ENCODE results near the gene PUM1. TPM values are rescaled to one million over a fixed set of nuclear protein-coding genes. Genes with fewer than 3 reads are reported as not detected.

PUM1 gene
- total and polyA plus RNA-seq, 2 of the 4 experiments (the other 2 are of a cell fraction): 75.4 to 137 TPM

DNA sequence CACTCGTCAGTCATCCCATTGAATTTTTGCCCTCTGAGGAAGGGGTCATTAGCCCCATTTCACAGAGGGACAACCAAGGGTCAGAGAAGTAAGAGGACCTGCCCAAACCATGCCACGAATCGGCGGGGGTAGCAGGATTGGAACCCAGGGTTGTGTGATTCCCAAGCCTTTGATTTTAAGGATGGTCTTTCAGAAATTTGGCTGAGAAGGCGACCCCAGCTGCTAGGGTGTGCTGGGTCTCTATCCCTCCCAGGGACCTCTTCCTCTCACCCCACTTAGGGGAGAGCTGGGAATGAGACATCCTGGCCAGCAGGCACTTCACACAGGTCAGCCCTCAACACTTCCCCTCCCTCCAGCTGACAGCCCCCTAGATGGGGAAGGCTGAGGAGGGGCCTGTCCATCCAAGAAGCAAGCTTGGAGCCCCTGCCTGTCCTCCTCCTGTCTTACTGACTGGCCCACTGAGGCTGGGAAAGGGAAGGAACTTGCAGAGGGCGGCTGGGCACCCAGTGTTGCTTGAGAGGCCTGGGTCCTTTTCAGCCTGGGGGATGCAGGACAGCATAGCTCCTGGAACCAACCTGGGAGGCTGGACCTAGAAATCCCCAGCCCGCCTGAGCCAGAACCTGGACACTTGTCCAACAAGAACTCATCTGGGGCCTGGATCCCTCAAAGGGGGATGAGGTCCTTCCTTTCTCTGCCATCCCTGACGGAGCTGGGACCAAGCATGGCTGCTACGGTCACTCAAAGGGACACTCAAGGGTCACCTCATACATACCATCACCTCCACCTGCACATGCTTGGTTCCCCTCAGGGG is 158.7 kb downstream of the PUM1 start:
- no peak overlapping the region for H3K18ac ChIP-seq (ENCODE audit: low read depth, low read length)
- H3K79me1 ChIP-seq (ENCODE audit: low read depth in 1 of 2, low read length in 2 of 2): peaks cover 43 to 65% of the 10 kb centered on the region in 2 experiments
- H2BK15ac ChIP-seq (ENCODE audit: low read depth, low read length): no peak overlapping the region
- intact Hi-C loops (cut with micrococcal nuclease): no loop called here
- peak overlapping the region; percentile 45 for H2AK9ac ChIP-seq (replicated peaks; ENCODE audit: low read depth, low read length, poor library complexity)
- H4K5ac ChIP-seq (ENCODE audit: low read depth, low read length): no peak overlapping the region
- H3K23ac ChIP-seq (ENCODE audit: low read depth, low read length): peak overlapping the region; percentile 58; the same call in 1 of the 2 replicates
- no peak overlapping the region for H3K27ac ChIP-seq (ENCODE audit: insufficient read depth, low read length)
- H2AFZ ChIP-seq (replicated peaks; ENCODE audit: low read length, poor library complexity): peak overlapping the region; percentile 3
- no peak for ATAC-seq (ENCODE audit: low read depth)
- no peaks in the 10 kb centered on the region for H3K36me3 ChIP-seq (ENCODE audit: control insufficient read depth, insufficient read depth, low read length)
- H4K8ac ChIP-seq (ENCODE audit: low read depth in 2 of 2, low read length in 2 of 2): no peak overlapping the region
- peaks cover 56% of the 10 kb centered on the region for H4K20me1 ChIP-seq (ENCODE audit: insufficient read depth, low read length)
- no peak for DNase-seq
- no peak overlapping the region; the same call in 1 of the 2 replicates for H3K56ac ChIP-seq (ENCODE audit: extremely low read depth, insufficient read depth, low read length)
- H4K91ac ChIP-seq (ENCODE audit: insufficient read depth, low read depth, low read length): no peak overlapping the region
- TF ChIP-seq SMC3 (IDR thresholded peaks at IDR 0.05; ENCODE audit: low read depth, low read length) (no peak), RFX5 (IDR thresholded peaks at IDR 0.05; ENCODE audit: low read depth, low read length) (no peak), CHD1 (IDR thresholded peaks at IDR 0.05; ENCODE audit: low read depth, low read length) (no peak), CEBPB (IDR thresholded peaks at IDR 0.05; ENCODE audit: low read depth, low read length) (no peak), MAFK (IDR thresholded peaks at IDR 0.05; ENCODE audit: low read depth, low read length) (no peak), RAD21 (IDR thresholded peaks at IDR 0.05; ENCODE audit: low read length) (no peak), MXI1 (IDR thresholded peaks at IDR 0.05; ENCODE audit: borderline replicate concordance, low read depth, low read length) (no peak)
- TF ChIP-seq, protein P1, sequence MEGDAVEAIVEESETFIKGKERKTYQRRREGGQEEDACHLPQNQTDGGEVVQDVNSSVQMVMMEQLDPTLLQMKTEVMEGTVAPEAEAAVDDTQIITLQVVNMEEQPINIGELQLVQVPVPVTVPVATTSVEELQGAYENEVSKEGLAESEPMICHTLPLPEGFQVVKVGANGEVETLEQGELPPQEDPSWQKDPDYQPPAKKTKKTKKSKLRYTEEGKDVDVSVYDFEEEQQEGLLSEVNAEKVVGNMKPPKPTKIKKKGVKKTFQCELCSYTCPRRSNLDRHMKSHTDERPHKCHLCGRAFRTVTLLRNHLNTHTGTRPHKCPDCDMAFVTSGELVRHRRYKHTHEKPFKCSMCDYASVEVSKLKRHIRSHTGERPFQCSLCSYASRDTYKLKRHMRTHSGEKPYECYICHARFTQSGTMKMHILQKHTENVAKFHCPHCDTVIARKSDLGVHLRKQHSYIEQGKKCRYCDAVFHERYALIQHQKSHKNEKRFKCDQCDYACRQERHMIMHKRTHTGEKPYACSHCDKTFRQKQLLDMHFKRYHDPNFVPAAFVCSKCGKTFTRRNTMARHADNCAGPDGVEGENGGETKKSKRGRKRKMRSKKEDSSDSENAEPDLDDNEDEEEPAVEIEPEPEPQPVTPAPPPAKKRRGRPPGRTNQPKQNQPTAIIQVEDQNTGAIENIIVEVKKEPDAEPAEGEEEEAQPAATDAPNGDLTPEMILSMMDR (conservative IDR thresholded peaks at IDR 0.05; ENCODE audit: low read depth, low read length): no peak
- TF ChIP-seq, protein P2, sequence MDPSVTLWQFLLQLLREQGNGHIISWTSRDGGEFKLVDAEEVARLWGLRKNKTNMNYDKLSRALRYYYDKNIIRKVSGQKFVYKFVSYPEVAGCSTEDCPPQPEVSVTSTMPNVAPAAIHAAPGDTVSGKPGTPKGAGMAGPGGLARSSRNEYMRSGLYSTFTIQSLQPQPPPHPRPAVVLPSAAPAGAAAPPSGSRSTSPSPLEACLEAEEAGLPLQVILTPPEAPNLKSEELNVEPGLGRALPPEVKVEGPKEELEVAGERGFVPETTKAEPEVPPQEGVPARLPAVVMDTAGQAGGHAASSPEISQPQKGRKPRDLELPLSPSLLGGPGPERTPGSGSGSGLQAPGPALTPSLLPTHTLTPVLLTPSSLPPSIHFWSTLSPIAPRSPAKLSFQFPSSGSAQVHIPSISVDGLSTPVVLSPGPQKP (IDR thresholded peaks at IDR 0.05; ENCODE audit: borderline replicate concordance, low read depth, low read length): no peak
- H2AK5ac ChIP-seq (ENCODE audit: low read depth, low read length): peak overlapping the region; percentile 80; the same call in 1 of the 2 replicates
- no TSS peak for BruUV-seq (replicated peaks)
- H3K4me1 ChIP-seq (ENCODE audit: control insufficient read depth, insufficient read depth, low read length): peaks cover 40% of the 10 kb centered on the region
- no peaks in the 10 kb centered on the region for H3K9me3 ChIP-seq (ENCODE audit: control insufficient read depth, insufficient read depth, low read length)
- no peaks in the 10 kb centered on the region for H3K27me3 ChIP-seq (ENCODE audit: control insufficient read depth, insufficient read depth, low read length)
- peak overlapping the region; percentile 81; the same call in 1 of the 2 replicates for H3K9ac ChIP-seq (ENCODE audit: low read depth, low read length)
- no peak overlapping the region for H2BK5ac ChIP-seq (ENCODE audit: low read depth, low read length, poor library complexity, severe bottlenecking)
- in situ Hi-C loops (cut with MboI; ENCODE audit: low sequenced_read_pairs): no loop called here
- peak overlapping the region; percentile 79 for H3K14ac ChIP-seq (replicated peaks; ENCODE audit: low read depth, low read length)
- dilution Hi-C loops (cut with HindIII; ENCODE audit: low sequenced_read_pairs, unreplicated experiment): loop anchor here (25.0 kb wide), 1 partner anchor 95 kb away; no protein-coding TSS in a partner anchor
- ChIA-PET CTCF (interaction anchor here (2.3 kb wide), 1 partner anchor 106 kb away, joined by 14 read pairs; no protein-coding TSS in a partner anchor), POLR2A (ENCODE audit: unreplicated experiment) (interaction anchor here (0.6 kb wide), 1 partner anchor 97 kb away, joined by 3 read pairs; no protein-coding TSS in a partner anchor)
- peak overlapping the region; percentile 98 for H3K4me2 ChIP-seq (ENCODE audit: low read depth, low read length)
- H2BK20ac ChIP-seq (ENCODE audit: low read depth, low read length): no peak overlapping the region; the same call in 1 of the 2 replicates
- H3K4ac ChIP-seq (ENCODE audit: low read depth, low read length): peak overlapping the region; percentile 82
- 100% methylated on average over 2 of the region's 9 CpGs; no CpG with 5 or more reads in 1 of the 2 experiments for WGBS, 2 experiments (ENCODE audit: extremely low coverage in 2 of 2, insufficient read length in 1 of 2)
- peaks cover 22% of the 10 kb centered on the region; the same call in 1 of the 2 replicates for H3K9me1 ChIP-seq (ENCODE audit: insufficient read depth, low read length)
- H3K4me3 ChIP-seq (ENCODE audit: insufficient read depth, low read depth, low read length): peak overlapping the region; percentile 85
- H2BK120ac ChIP-seq (ENCODE audit: low read depth, low read length): no peak overlapping the region

Measured in IMR-90 (cell line).